ENCODE data around the gene SMCO2. TPM values are rescaled to one million over a fixed set of nuclear protein-coding genes. Genes with fewer than 3 reads are reported as not detected.
"Not testable (repeated sequence)": the region's sequence is repeated elsewhere in the genome, so short reads cannot be mapped to it uniquely, and the experiment has no call there.

Gene SMCO2
- total RNA-seq, 1 experiment from 2014 or later: 0.20 TPM

DNA sequence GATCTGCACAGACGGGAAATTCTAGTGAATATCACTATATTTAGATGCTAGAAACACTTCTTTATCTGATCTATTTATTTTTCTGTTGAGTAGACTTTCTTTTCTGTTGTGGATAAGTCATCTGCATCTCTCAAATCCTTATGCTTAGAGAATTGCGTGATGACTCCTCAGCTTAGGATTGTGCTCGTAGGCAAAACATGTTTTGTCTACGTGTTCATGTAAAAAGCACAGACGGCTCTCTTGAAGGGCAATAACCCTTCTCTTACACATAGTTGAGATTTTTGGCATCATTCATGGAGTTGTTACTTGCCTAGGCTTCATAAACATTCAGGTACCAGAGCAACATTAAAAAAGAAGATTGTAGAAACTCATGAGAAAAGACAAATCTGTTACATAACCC lies 96.1 kb downstream of the SMCO2 start:
- Histone ChIP-seq H3K14ac (ENCODE audit: insufficient read depth, low read length) (no peak overlapping the region), H3K27ac (ENCODE audit: insufficient read length, low read depth, low read length) (no peak overlapping the region), H3K18ac (ENCODE audit: insufficient read length, low read depth, low read length) (no peak overlapping the region), H4K5ac (ENCODE audit: insufficient read length, low read depth, low read length) (no peak overlapping the region), H2BK20ac (ENCODE audit: low read depth, low read length, poor library complexity, severe bottlenecking) (no peak overlapping the region), H3K4me2 (ENCODE audit: insufficient read depth, insufficient read length, low read length) (no peak overlapping the region), H3K4me1 (ENCODE audit: insufficient read depth, low read length) (no peaks in the 10 kb centered on the region; the same call in 1 of the 2 replicates), H4K8ac (replicated peaks; ENCODE audit: insufficient read length, low read depth, low read length) (no peak overlapping the region), H3K4ac (ENCODE audit: low read depth, low read length) (no peak overlapping the region), H2AK5ac (ENCODE audit: insufficient read length, low read length) (no peak overlapping the region), H2BK12ac (ENCODE audit: insufficient read length, low read depth, low read length) (no peak overlapping the region), H3T11ph (ENCODE audit: low read length) (no peak overlapping the region), H4K91ac (ENCODE audit: insufficient read length, low read depth, low read length) (no peak overlapping the region), H2BK5ac (ENCODE audit: insufficient read length, low read length) (no peak overlapping the region), H3K9me3 (ENCODE audit: control insufficient read depth, low read depth, low read length) (no peaks in the 10 kb centered on the region), H3K23me2 (ENCODE audit: insufficient read length, low read depth, low read length, poor library complexity, severe bottlenecking) (no peaks in the 10 kb centered on the region), H3K9ac (ENCODE audit: extremely low read depth, insufficient read length, low read length) (no peak overlapping the region), H3K27me3 (ENCODE audit: insufficient read depth, low read length) (no peaks in the 10 kb centered on the region), H2AFZ (ENCODE audit: low read length) (no peak overlapping the region), H2BK120ac (ENCODE audit: low read depth, low read length, poor library complexity, severe bottlenecking) (no peak overlapping the region), H3K79me2 (ENCODE audit: insufficient read depth, low read length) (no peaks in the 10 kb centered on the region), H3K23ac (ENCODE audit: insufficient read length, low read depth, low read length) (no peak overlapping the region), H4K20me1 (ENCODE audit: control insufficient read depth, insufficient read depth, insufficient read length) (no peaks in the 10 kb centered on the region), H3K79me1 (ENCODE audit: insufficient read depth, low read depth, low read length, poor library complexity, severe bottlenecking) (peaks cover 4% of the 10 kb centered on the region), H3K56ac (ENCODE audit: insufficient read length, low read depth, low read length) (no peak overlapping the region), H2BK15ac (ENCODE audit: low read depth, low read length) (no peak overlapping the region)
- no peak overlapping the region for H3K27ac Mint-ChIP-seq
- peaks cover 0 to 3% of the 10 kb centered on the region in 2 experiments; a peak in 1 of 5 replicates for H3K9me3 Mint-ChIP-seq
- WGBS (ENCODE audit: extremely low coverage, insufficient read length, low lambda C conversion rate): no CpG with 5 or more reads among the region's 5 CpGs
- H3K27me3 Mint-ChIP-seq (ENCODE audit: low read depth): no peaks in the 10 kb centered on the region
- no peak overlapping the region for H3K4me3 Mint-ChIP-seq
- TF ChIP-seq, protein P1, sequence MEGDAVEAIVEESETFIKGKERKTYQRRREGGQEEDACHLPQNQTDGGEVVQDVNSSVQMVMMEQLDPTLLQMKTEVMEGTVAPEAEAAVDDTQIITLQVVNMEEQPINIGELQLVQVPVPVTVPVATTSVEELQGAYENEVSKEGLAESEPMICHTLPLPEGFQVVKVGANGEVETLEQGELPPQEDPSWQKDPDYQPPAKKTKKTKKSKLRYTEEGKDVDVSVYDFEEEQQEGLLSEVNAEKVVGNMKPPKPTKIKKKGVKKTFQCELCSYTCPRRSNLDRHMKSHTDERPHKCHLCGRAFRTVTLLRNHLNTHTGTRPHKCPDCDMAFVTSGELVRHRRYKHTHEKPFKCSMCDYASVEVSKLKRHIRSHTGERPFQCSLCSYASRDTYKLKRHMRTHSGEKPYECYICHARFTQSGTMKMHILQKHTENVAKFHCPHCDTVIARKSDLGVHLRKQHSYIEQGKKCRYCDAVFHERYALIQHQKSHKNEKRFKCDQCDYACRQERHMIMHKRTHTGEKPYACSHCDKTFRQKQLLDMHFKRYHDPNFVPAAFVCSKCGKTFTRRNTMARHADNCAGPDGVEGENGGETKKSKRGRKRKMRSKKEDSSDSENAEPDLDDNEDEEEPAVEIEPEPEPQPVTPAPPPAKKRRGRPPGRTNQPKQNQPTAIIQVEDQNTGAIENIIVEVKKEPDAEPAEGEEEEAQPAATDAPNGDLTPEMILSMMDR (conservative IDR thresholded peaks at IDR 0.05): no peak
- H3K36me3 Mint-ChIP-seq (ENCODE audit: insufficient read depth in 1 of 3, low read depth in 3 of 3): peaks cover 4 to 7% (median 4%) of the 10 kb centered on the region in 3 experiments; a peak in 4 of 7 replicates
- peaks cover 8 to 20% of the 10 kb centered on the region in 2 experiments for H3K4me1 Mint-ChIP-seq
- DNase-seq: no peak

DNA sequence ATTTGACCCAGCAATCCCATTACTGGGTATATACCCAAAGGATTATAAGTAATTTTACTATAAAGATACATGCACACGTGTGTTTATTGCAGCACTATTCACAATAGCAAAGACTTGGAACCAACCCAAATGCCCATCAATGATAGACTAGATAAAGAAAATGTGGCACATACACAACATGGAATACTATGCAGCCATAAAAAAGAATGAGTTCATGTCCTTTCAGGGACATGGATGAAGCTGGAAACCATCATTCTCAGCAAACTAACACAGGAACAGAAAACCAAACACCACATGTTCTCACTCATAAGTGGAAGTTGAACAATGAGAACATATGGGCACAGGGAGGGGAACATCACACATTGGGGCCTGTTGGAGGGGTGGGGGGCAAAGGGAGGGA lies 98.3 kb downstream of the SMCO2 start:
- H2AFZ ChIP-seq (ENCODE audit: low read length); H4K91ac ChIP-seq (ENCODE audit: insufficient read length, low read depth, low read length); H3K36me3 Mint-ChIP-seq (ENCODE audit: insufficient read depth in 1 of 3, low read depth in 3 of 3); H2AK5ac ChIP-seq (ENCODE audit: insufficient read length, low read length); H3K56ac ChIP-seq (ENCODE audit: insufficient read length, low read depth, low read length); H3K27me3 ChIP-seq (ENCODE audit: insufficient read depth, low read length); H3K23me2 ChIP-seq (ENCODE audit: insufficient read length, low read depth, low read length, poor library complexity, severe bottlenecking); H3K9me3 ChIP-seq (ENCODE audit: control insufficient read depth, low read depth, low read length); H3K4ac ChIP-seq (ENCODE audit: low read depth, low read length); H3K23ac ChIP-seq (ENCODE audit: insufficient read length, low read depth, low read length); H3K9ac ChIP-seq (ENCODE audit: extremely low read depth, insufficient read length, low read length); H3K4me2 ChIP-seq (ENCODE audit: insufficient read depth, insufficient read length, low read length); H2BK120ac ChIP-seq (ENCODE audit: low read depth, low read length, poor library complexity, severe bottlenecking); H2BK5ac ChIP-seq (ENCODE audit: insufficient read length, low read length); H4K5ac ChIP-seq (ENCODE audit: insufficient read length, low read depth, low read length); H3K9me3 Mint-ChIP-seq; H3K4me1 ChIP-seq (ENCODE audit: insufficient read depth, low read length); H3K27ac Mint-ChIP-seq; H2BK12ac ChIP-seq (ENCODE audit: insufficient read length, low read depth, low read length); H4K8ac ChIP-seq (replicated peaks; ENCODE audit: insufficient read length, low read depth, low read length); H3K27me3 Mint-ChIP-seq (ENCODE audit: low read depth); H2BK15ac ChIP-seq (ENCODE audit: low read depth, low read length); H2BK20ac ChIP-seq (ENCODE audit: low read depth, low read length, poor library complexity, severe bottlenecking); H3K18ac ChIP-seq (ENCODE audit: insufficient read length, low read depth, low read length); H3K4me3 Mint-ChIP-seq; H4K20me1 ChIP-seq (ENCODE audit: control insufficient read depth, insufficient read depth, insufficient read length); H3K79me2 ChIP-seq (ENCODE audit: insufficient read depth, low read length); H3K14ac ChIP-seq (ENCODE audit: insufficient read depth, low read length); H3K79me1 ChIP-seq (ENCODE audit: insufficient read depth, low read depth, low read length, poor library complexity, severe bottlenecking); H3T11ph ChIP-seq (ENCODE audit: low read length); H3K27ac ChIP-seq (ENCODE audit: insufficient read length, low read depth, low read length); DNase-seq: not testable (repeated sequence)
- peaks cover 16 to 25% of the 10 kb centered on the region in 2 experiments for H3K4me1 Mint-ChIP-seq
- WGBS (ENCODE audit: extremely low coverage, insufficient read length, low lambda C conversion rate): no CpG with 5 or more reads among the region's 1 CpG
